ENCODE measurements around the gene GABRB2.

Gene GABRB2

GRCh38 chr5:161410640-161411039 lies 135.9 kb downstream of the GABRB2 start:
- no peak for ATAC-seq
- TF ChIP-seq OSR1 (CRISPR knock-in tag; IDR thresholded peaks at IDR 0.05), result no peak
- TF ChIP-seq ZNF70 (CRISPR knock-in tag; IDR thresholded peaks at IDR 0.05), result no peak
- TF ChIP-seq ZFP30 (CRISPR knock-in tag; IDR thresholded peaks at IDR 0.05), result no peak
- TF ChIP-seq RARB (CRISPR knock-in tag; IDR thresholded peaks at IDR 0.05), result no peak
- no peak for TF ChIP-seq PATZ1 (CRISPR knock-in tag; IDR thresholded peaks at IDR 0.05; ENCODE audit: borderline replicate concordance)

- TF ChIP-seq ZNF8 (CRISPR knock-in tag; IDR thresholded peaks at IDR 0.05), result no peak
- no peak for TF ChIP-seq OSR1 (CRISPR knock-in tag; IDR thresholded peaks at IDR 0.05)
- TF ChIP-seq ZFP3 (CRISPR knock-in tag; IDR thresholded peaks at IDR 0.05), result no peak
- no peak for TF ChIP-seq CSRNP3 (CRISPR knock-in tag; IDR thresholded peaks at IDR 0.05)
- no peak for TF ChIP-seq ZFP30 (CRISPR knock-in tag; IDR thresholded peaks at IDR 0.05)
- no peak for TF ChIP-seq ARNTL (CRISPR knock-in tag; IDR thresholded peaks at IDR 0.05; ENCODE audit: borderline replicate concordance, low read depth)
- TF ChIP-seq ZC3H10 (CRISPR knock-in tag; IDR thresholded peaks at IDR 0.05), result no peak
- TF ChIP-seq PPARA (CRISPR knock-in tag; IDR thresholded peaks at IDR 0.05; ENCODE audit: borderline replicate concordance), result no peak
- no peak for TF ChIP-seq SNAI2 (CRISPR knock-in tag; IDR thresholded peaks at IDR 0.05)
- TF ChIP-seq BACH2 (CRISPR knock-in tag; IDR thresholded peaks at IDR 0.05; ENCODE audit: borderline replicate concordance), result no peak
- TF ChIP-seq ESRRG (CRISPR knock-in tag; IDR thresholded peaks at IDR 0.05), result no peak
Measured at GRCh38 chr5:161409471-161409870, 137.1 kb downstream of the GABRB2 start.

GRCh38 chr5:161406880-161407279 lies 139.6 kb downstream of the GABRB2 start:
- no peak for TF ChIP-seq ISL1 (CRISPR knock-in tag; IDR thresholded peaks at IDR 0.05)
- no peak for TF ChIP-seq ZNF565 (CRISPR knock-in tag; conservative IDR thresholded peaks at IDR 0.05; ENCODE audit: low read depth)
- TF ChIP-seq, protein P1, sequence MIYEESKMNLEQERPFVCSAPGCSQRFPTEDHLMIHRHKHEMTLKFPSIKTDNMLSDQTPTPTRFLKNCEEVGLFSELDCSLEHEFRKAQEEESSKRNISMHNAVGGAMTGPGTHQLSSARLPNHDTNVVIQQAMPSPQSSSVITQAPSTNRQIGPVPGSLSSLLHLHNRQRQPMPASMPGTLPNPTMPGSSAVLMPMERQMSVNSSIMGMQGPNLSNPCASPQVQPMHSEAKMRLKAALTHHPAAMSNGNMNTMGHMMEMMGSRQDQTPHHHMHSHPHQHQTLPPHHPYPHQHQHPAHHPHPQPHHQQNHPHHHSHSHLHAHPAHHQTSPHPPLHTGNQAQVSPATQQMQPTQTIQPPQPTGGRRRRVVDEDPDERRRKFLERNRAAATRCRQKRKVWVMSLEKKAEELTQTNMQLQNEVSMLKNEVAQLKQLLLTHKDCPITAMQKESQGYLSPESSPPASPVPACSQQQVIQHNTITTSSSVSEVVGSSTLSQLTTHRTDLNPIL (CRISPR knock-in tag; IDR thresholded peaks at IDR 0.05; ENCODE audit: low read depth), result no peak
- no peak for ATAC-seq

More at GRCh38 chr5:161409471-161409870, 137.1 kb downstream of the GABRB2 start:
- ATAC-seq, result no peak

GRCh38 chr5:161403996-161404395 lies 142.5 kb downstream of the GABRB2 start:
- TF ChIP-seq, protein P1 (CRISPR knock-in tag; IDR thresholded peaks at IDR 0.05; ENCODE audit: low read depth), result no peak
- TF ChIP-seq ZC3H10 (CRISPR knock-in tag; IDR thresholded peaks at IDR 0.05), result no peak
- no peak for TF ChIP-seq BACH2 (CRISPR knock-in tag; IDR thresholded peaks at IDR 0.05; ENCODE audit: borderline replicate concordance)
- TF ChIP-seq TSHZ2 (CRISPR knock-in tag; IDR thresholded peaks at IDR 0.05), result no peak
- TF ChIP-seq ZNF8 (CRISPR knock-in tag; IDR thresholded peaks at IDR 0.05), result no peak
- TF ChIP-seq ESRRG (CRISPR knock-in tag; IDR thresholded peaks at IDR 0.05), result no peak
- TF ChIP-seq ARNTL (CRISPR knock-in tag; IDR thresholded peaks at IDR 0.05; ENCODE audit: borderline replicate concordance, low read depth), result no peak
- TF ChIP-seq ZNF565 (CRISPR knock-in tag; conservative IDR thresholded peaks at IDR 0.05; ENCODE audit: low read depth), result no peak
- TF ChIP-seq TCF4 (CRISPR knock-in tag; IDR thresholded peaks at IDR 0.05; ENCODE audit: borderline replicate concordance), result no peak
- TF ChIP-seq ZFP3 (CRISPR knock-in tag; IDR thresholded peaks at IDR 0.05), result no peak

More at GRCh38 chr5:161403996-161404395, 142.5 kb downstream of the GABRB2 start:
- ATAC-seq, result no peak
